DND-41 (cell line): ENCODE measurements around the gene CREB3L1.

Source experiments
- EZH2 ChIP-seq: IDR thresholded peaks from 3 replicates; pipeline ENCODE4 v1.6.1; 2012; ENCODE audit warnings: borderline replicate concordance, low read depth, mild to moderate bottlenecking, moderate library complexity, low read length, inconsistent platforms; ENCODE audit not compliant: severe bottlenecking
- TF ChIP-seq, protein P1 (sequence below): IDR thresholded peaks from 2 replicates; pipeline ENCODE4 v1.5.1; 2012; ENCODE audit warnings: borderline replicate concordance, low read length, moderate library complexity, mild to moderate bottlenecking; ENCODE audit not compliant: poor library complexity, severe bottlenecking; ENCODE audit errors: extremely low read depth

DNA sequence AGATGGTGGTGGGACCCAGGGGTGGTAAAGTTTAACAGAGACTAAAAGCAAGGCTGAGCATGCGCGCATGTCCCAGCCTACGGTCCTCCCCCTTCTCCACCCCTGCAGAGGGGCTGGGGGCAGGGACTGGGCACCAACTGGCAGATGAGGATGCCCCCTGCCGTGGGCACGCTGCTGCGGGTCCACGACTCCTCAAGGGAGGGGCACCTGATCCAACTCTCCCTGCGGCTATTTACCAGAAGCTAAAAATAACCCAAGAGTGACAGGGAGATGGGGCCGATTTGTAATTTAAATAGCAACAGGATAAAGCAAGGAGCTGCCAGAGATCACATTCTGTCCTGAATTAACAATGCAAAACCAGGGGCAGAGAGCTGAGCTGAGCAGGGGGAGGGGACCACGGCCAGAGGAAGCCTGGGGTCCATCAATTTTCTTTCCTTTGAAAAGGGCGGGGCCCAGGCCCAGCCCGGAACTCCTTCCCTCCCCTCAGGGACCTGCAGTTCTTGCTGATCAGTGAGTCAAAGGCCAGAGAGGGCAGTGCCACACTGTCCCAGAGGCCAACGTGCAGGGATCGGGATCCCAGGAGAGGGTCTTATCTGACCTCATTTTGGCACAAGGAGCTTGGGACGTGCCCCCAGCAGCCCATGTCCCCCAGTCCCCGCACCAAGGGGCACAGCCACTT is 61.7 kb downstream of the CREB3L1 start:
- TF ChIP-seq, protein P1, sequence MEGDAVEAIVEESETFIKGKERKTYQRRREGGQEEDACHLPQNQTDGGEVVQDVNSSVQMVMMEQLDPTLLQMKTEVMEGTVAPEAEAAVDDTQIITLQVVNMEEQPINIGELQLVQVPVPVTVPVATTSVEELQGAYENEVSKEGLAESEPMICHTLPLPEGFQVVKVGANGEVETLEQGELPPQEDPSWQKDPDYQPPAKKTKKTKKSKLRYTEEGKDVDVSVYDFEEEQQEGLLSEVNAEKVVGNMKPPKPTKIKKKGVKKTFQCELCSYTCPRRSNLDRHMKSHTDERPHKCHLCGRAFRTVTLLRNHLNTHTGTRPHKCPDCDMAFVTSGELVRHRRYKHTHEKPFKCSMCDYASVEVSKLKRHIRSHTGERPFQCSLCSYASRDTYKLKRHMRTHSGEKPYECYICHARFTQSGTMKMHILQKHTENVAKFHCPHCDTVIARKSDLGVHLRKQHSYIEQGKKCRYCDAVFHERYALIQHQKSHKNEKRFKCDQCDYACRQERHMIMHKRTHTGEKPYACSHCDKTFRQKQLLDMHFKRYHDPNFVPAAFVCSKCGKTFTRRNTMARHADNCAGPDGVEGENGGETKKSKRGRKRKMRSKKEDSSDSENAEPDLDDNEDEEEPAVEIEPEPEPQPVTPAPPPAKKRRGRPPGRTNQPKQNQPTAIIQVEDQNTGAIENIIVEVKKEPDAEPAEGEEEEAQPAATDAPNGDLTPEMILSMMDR: no peak
- no peak for TF ChIP-seq EZH2
